H1 (cell line): Measurements from ENCODE around the gene DGCR6L.
"Not testable (repeated sequence)": the region's sequence is repeated elsewhere in the genome, so short reads cannot be mapped to it uniquely, and the experiment has no call there.

Experiments used
- EGR1 ChIP-seq: IDR thresholded peaks from 2 replicates; pipeline ENCODE4 v1.6.1; 2011; ENCODE audit warnings: low read depth, low read length, borderline replicate concordance
- EZH2 ChIP-seq: fragments of 200-600 bp; sonication (generic); IDR thresholded peaks from 2 replicates; pipeline ENCODE4 v1.7.1; 2012; ENCODE audit warnings: low read depth, mild to moderate bottlenecking, moderate library complexity, low read length, inconsistent platforms; ENCODE audit not compliant: severe bottlenecking
- JUND ChIP-seq: IDR thresholded peaks from 2 replicates; pipeline ENCODE4 v1.6.1; 2011; ENCODE audit warnings: mild to moderate bottlenecking, improper control_type of control experiment, low read length
- KDM1A ChIP-seq: fragments of 200-600, 300-600 bp; sonication (generic); IDR thresholded peaks from 2 replicates; pipeline ENCODE4 v1.7.1; 2016; ENCODE audit warnings: mild to moderate bottlenecking, low read length, borderline replicate concordance
- POLR2A ChIP-seq, 2 experiments: IDR thresholded peaks; 1 replicate in 1 of 2; 2 replicates in 1 of 2; pipeline ENCODE4 v1.6.1; 2011; ENCODE audit warnings: low read depth in 2 of 2, low read length in 2 of 2, mild to moderate bottlenecking in 2 of 2; ENCODE audit errors: control extremely low read depth in 1 of 2
- RAD21 ChIP-seq, 2 experiments: IDR thresholded peaks in 1 of 2; conservative IDR thresholded peaks in 1 of 2; 2 replicates each; pipeline ENCODE4 v1.6.1; 2011; ENCODE audit warnings: low read depth in 2 of 2, low read length in 2 of 2, improper control_type of control experiment in 1 of 2, inconsistent platforms in 1 of 2, mild to moderate bottlenecking in 1 of 2, moderate library complexity in 1 of 2
- TBP ChIP-seq: IDR thresholded peaks from 2 replicates; pipeline ENCODE4 v1.6.1; 2011; ENCODE audit warnings: low read depth, low read length, improper control_type of control experiment
- TEAD4 ChIP-seq: IDR thresholded peaks from 2 replicates; pipeline ENCODE4 v1.6.1; 2012; ENCODE audit warnings: low read depth, low read length, inconsistent platforms, mixed read lengths
- TF ChIP-seq, protein P1 (sequence below): IDR thresholded peaks from 2 replicates; pipeline ENCODE4 v1.6.1; 2012; ENCODE audit warnings: low read length, inconsistent platforms
- TF ChIP-seq, protein P2 (sequence below): IDR thresholded peaks from 2 replicates; pipeline ENCODE4 v1.6.1; 2012; ENCODE audit warnings: inconsistent platforms

DNA sequence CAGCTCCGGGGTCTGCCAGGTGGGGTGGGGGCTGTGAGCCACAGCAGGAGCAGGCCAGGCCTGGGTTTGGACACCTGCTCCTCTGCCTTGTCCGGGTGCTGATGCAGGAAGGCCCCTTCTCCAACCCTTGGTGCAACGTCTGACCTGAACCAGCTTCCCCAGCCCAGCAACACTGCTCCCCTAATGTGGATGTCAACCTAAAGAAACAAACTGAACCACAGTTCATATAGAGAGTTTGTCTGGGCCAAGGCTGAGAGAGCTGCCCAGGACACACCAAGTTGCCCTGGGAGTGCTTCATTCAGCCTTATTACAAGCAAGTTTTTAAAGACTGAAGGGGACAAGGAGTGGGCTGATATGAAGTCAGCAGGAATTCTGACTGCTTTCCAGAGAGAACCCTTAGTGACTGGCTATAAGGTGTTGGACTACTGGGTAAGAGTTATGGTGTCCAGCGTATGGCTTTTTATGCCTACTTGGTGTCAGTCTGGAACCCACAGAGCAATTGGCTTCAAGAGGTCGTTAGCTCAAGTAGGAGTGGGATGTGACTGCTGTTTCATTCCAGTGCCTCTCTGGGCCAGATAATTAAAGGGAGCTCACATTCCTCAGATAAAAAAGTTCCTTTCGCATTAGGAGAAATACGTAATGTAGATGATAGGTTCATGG lies 1.8 kb upstream of the DGCR6L start:
- not testable (repeated sequence) for TF ChIP-seq EGR1; TBP; JUND; EZH2; KDM1A; POLR2A (IDR thresholded peaks at IDR 0.05; ENCODE audit: control extremely low read depth in 1 of 2, low read depth in 2 of 2, low read length in 2 of 2); TEAD4; RAD21 (IDR thresholded peaks at IDR 0.05 in 1 of 2, conservative IDR thresholded peaks at IDR 0.05 in 1 of 2; ENCODE audit: low read depth in 2 of 2, low read length in 2 of 2)
- TF ChIP-seq, protein P1, sequence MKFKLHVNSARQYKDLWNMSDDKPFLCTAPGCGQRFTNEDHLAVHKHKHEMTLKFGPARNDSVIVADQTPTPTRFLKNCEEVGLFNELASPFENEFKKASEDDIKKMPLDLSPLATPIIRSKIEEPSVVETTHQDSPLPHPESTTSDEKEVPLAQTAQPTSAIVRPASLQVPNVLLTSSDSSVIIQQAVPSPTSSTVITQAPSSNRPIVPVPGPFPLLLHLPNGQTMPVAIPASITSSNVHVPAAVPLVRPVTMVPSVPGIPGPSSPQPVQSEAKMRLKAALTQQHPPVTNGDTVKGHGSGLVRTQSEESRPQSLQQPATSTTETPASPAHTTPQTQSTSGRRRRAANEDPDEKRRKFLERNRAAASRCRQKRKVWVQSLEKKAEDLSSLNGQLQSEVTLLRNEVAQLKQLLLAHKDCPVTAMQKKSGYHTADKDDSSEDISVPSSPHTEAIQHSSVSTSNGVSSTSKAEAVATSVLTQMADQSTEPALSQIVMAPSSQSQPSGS: not testable (repeated sequence)
- TF ChIP-seq, protein P2, sequence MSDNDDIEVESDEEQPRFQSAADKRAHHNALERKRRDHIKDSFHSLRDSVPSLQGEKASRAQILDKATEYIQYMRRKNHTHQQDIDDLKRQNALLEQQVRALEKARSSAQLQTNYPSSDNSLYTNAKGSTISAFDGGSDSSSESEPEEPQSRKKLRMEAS: not testable (repeated sequence)
